ENCODE results near the gene WDR70.
"Not testable (repeated sequence)": the region's sequence is repeated elsewhere in the genome, so short reads cannot be mapped to it uniquely, and the experiment has no call there.

GRCh38 chr5:37674361-37674760 lies 295.2 kb downstream of the WDR70 start:
- TF ChIP-seq, protein P1, sequence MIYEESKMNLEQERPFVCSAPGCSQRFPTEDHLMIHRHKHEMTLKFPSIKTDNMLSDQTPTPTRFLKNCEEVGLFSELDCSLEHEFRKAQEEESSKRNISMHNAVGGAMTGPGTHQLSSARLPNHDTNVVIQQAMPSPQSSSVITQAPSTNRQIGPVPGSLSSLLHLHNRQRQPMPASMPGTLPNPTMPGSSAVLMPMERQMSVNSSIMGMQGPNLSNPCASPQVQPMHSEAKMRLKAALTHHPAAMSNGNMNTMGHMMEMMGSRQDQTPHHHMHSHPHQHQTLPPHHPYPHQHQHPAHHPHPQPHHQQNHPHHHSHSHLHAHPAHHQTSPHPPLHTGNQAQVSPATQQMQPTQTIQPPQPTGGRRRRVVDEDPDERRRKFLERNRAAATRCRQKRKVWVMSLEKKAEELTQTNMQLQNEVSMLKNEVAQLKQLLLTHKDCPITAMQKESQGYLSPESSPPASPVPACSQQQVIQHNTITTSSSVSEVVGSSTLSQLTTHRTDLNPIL (CRISPR knock-in tag; IDR thresholded peaks at IDR 0.05; ENCODE audit: low read depth): not testable (repeated sequence)
- not testable (repeated sequence) for TF ChIP-seq PATZ1 (CRISPR knock-in tag; IDR thresholded peaks at IDR 0.05; ENCODE audit: borderline replicate concordance); ZC3H10 (CRISPR knock-in tag; IDR thresholded peaks at IDR 0.05); BACH2 (CRISPR knock-in tag; IDR thresholded peaks at IDR 0.05; ENCODE audit: borderline replicate concordance)
